Right lobe of liver (tissue), 4 donors: ENCODE data around the gene SLC39A11.

Experiments
- POLR2A ChIP-seq: fragments of 450-650 bp; IDR thresholded peaks from one replicate; pipeline ENCODE4 v1.6.1; 2017; ENCODE audit warnings: antibody characterized with exemption, mild to moderate bottlenecking
- TF ChIP-seq, protein P1 (sequence below), 4 donors: fragments of 200-600 bp in 3 of 4; fragments of 450-650 bp in 1 of 4; IDR thresholded peaks; one replicate each; pipeline versions ENCODE4 v1.5.1 to v1.8.0; 2016 to 2022; ENCODE audit warnings: antibody characterized with exemption in 4 of 4, mild to moderate bottlenecking in 2 of 4
- donor health status: DM: no; HTN: no; CAD: no.
- donor health status: DM: no; HTN: no; CAD: no.
- donor health status: DM: no; HTN: yes; CAD: no.

- TF ChIP-seq, protein P1, sequence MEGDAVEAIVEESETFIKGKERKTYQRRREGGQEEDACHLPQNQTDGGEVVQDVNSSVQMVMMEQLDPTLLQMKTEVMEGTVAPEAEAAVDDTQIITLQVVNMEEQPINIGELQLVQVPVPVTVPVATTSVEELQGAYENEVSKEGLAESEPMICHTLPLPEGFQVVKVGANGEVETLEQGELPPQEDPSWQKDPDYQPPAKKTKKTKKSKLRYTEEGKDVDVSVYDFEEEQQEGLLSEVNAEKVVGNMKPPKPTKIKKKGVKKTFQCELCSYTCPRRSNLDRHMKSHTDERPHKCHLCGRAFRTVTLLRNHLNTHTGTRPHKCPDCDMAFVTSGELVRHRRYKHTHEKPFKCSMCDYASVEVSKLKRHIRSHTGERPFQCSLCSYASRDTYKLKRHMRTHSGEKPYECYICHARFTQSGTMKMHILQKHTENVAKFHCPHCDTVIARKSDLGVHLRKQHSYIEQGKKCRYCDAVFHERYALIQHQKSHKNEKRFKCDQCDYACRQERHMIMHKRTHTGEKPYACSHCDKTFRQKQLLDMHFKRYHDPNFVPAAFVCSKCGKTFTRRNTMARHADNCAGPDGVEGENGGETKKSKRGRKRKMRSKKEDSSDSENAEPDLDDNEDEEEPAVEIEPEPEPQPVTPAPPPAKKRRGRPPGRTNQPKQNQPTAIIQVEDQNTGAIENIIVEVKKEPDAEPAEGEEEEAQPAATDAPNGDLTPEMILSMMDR (IDR thresholded peaks at IDR 0.05), result no peak
- TF ChIP-seq POLR2A, result no peak
Observed at GRCh38 chr17:72677714-72678390, 414.6 kb downstream of the SLC39A11 start.
